H9 (cell line): ENCODE data around the gene SH2D3C. TPM values are rescaled to one million over a fixed set of nuclear protein-coding genes. Genes with fewer than 3 reads are reported as not detected.
A peak's percentile ranks its signal among the peaks of the same experiment; 100 is the strongest.

Experiments
- DNase-seq: peaks from one replicate; pipeline ENCODE4 v3.0.0-alpha.2; 2017
- H2AFZ ChIP-seq: one replicate; pipeline ENCODE4 v1.6.1; 2013; ENCODE audit warnings: mild to moderate bottlenecking, low read length, control low read depth, moderate library complexity
- H2AK5ac ChIP-seq: 2 replicates; pipeline ENCODE4 v1.6.1; 2013; ENCODE audit warnings: low read length, control low read depth, mixed read lengths; ENCODE audit not compliant: insufficient read length
- H2BK120ac ChIP-seq: one replicate; pipeline ENCODE4 v1.6.1; 2013; ENCODE audit warnings: low read depth, mild to moderate bottlenecking, low read length, control low read depth, inconsistent platforms; ENCODE audit not compliant: poor library complexity, severe bottlenecking
- H2BK12ac ChIP-seq: 2 replicates; pipeline ENCODE4 v1.6.1; 2013; ENCODE audit warnings: low read length, control low read depth, mixed read lengths, low read depth; ENCODE audit not compliant: insufficient read length
- H2BK15ac ChIP-seq: 2 replicates; pipeline ENCODE4 v1.6.1; 2013; ENCODE audit warnings: low read depth, low read length, control low read depth
- H2BK20ac ChIP-seq: one replicate; pipeline ENCODE4 v1.6.1; 2013; ENCODE audit warnings: low read depth, mild to moderate bottlenecking, low read length, control low read depth, inconsistent platforms; ENCODE audit not compliant: poor library complexity, severe bottlenecking
- H2BK5ac ChIP-seq: 2 replicates; pipeline ENCODE4 v1.6.1; 2013; ENCODE audit warnings: low read length, control low read depth, mixed read lengths; ENCODE audit not compliant: insufficient read length
- H3K14ac ChIP-seq: 2 replicates; pipeline ENCODE4 v1.6.1; 2013; ENCODE audit warnings: low read length, control low read depth; ENCODE audit not compliant: insufficient read depth
- H3K18ac ChIP-seq: 2 replicates; pipeline ENCODE4 v1.6.1; 2013; ENCODE audit warnings: low read depth, mild to moderate bottlenecking, mixed read lengths, low read length, control low read depth; ENCODE audit not compliant: insufficient read length
- H3K23ac ChIP-seq: 2 replicates; pipeline ENCODE4 v1.6.1; 2013; ENCODE audit warnings: low read length, control low read depth, mixed read lengths, low read depth; ENCODE audit not compliant: insufficient read length
- H3K23me2 ChIP-seq: 2 replicates; pipeline ENCODE4 v1.6.1; 2013; ENCODE audit warnings: low read depth, mild to moderate bottlenecking, mixed read lengths, low read length, control low read depth; ENCODE audit not compliant: insufficient read length, poor library complexity, severe bottlenecking
- H3K27ac ChIP-seq: 2 replicates; pipeline ENCODE4 v1.5.1; 2013; ENCODE audit warnings: low read length, control low read depth, mixed read lengths, low read depth; ENCODE audit not compliant: insufficient read length
- H3K27me3 ChIP-seq: 2 replicates; pipeline ENCODE4 v1.6.1; 2013; ENCODE audit warnings: low read length, control low read depth, inconsistent platforms; ENCODE audit not compliant: insufficient read depth
- H3K4ac ChIP-seq: 2 replicates; pipeline ENCODE4 v1.6.1; 2013; ENCODE audit warnings: low read depth, mild to moderate bottlenecking, control low read depth, inconsistent platforms, low read length, moderate library complexity
- H3K4me1 ChIP-seq: 2 replicates; pipeline ENCODE4 v1.6.1; 2013; ENCODE audit warnings: low read length, control low read depth, inconsistent platforms; ENCODE audit not compliant: insufficient read depth
- H3K4me2 ChIP-seq: 2 replicates; pipeline ENCODE4 v1.6.1; 2013; ENCODE audit warnings: low read length, control low read depth, mixed read lengths; ENCODE audit not compliant: insufficient read length, insufficient read depth
- H3K56ac ChIP-seq: 2 replicates; pipeline ENCODE4 v1.6.1; 2013; ENCODE audit warnings: low read depth, mild to moderate bottlenecking, mixed read lengths, low read length, control low read depth; ENCODE audit not compliant: insufficient read length
- H3K79me1 ChIP-seq: 2 replicates; pipeline ENCODE4 v1.6.1; 2013; ENCODE audit warnings: low read depth, mild to moderate bottlenecking, moderate library complexity, low read length, control low read depth, inconsistent platforms; ENCODE audit not compliant: insufficient read depth, poor library complexity, severe bottlenecking
- H3K79me2 ChIP-seq: 2 replicates; pipeline ENCODE4 v1.6.1; 2013; ENCODE audit warnings: low read length, control low read depth, inconsistent platforms; ENCODE audit not compliant: insufficient read depth
- H3K9ac ChIP-seq: 2 replicates; pipeline ENCODE4 v1.6.1; 2013; ENCODE audit warnings: low read length, control low read depth, mixed read lengths; ENCODE audit not compliant: insufficient read length; ENCODE audit errors: extremely low read depth
- H3K9me3 ChIP-seq: one replicate; pipeline ENCODE4 v1.6.1; 2013; ENCODE audit warnings: low read depth, low read length, inconsistent platforms; ENCODE audit not compliant: control insufficient read depth
- H3T11ph ChIP-seq: one replicate; pipeline ENCODE4 v1.6.1; 2013; ENCODE audit warnings: mild to moderate bottlenecking, low read length, control low read depth, inconsistent platforms
- H4K20me1 ChIP-seq: one replicate; pipeline ENCODE4 v1.6.1; 2013; ENCODE audit not compliant: control insufficient read depth, insufficient read length, insufficient read depth
- H4K5ac ChIP-seq: 2 replicates; pipeline ENCODE4 v1.6.1; 2013; ENCODE audit warnings: low read depth, mild to moderate bottlenecking, mixed read lengths, low read length, control low read depth; ENCODE audit not compliant: insufficient read length
- H4K8ac ChIP-seq: replicated peaks from 2 replicates; pipeline ENCODE4 v1.6.1; 2013; ENCODE audit warnings: low read length, control low read depth, mixed read lengths, low read depth; ENCODE audit not compliant: insufficient read length
- H4K91ac ChIP-seq: 2 replicates; pipeline ENCODE4 v1.6.1; 2013; ENCODE audit warnings: low read depth, mild to moderate bottlenecking, moderate library complexity, mixed read lengths, low read length, control low read depth; ENCODE audit not compliant: insufficient read length
- H3K27ac Mint-ChIP-seq, 3 experiments: 2 replicates in 2 of 3; 3 replicates in 1 of 3; pipeline ENCODE4 v1.8.0; 2020 to 2021; ENCODE audit warnings: mixed read lengths in 3 of 3, mild to moderate bottlenecking in 1 of 3, moderate library complexity in 1 of 3
- H3K27me3 Mint-ChIP-seq: 2 replicates; pipeline ENCODE4 v1.8.0; 2021; ENCODE audit warnings: low read depth, mild to moderate bottlenecking, moderate library complexity, mixed read lengths
- H3K36me3 Mint-ChIP-seq, 3 experiments: 2 replicates in 2 of 3; 3 replicates in 1 of 3; pipeline ENCODE4 v1.8.0; 2020 to 2021; ENCODE audit warnings: low read depth in 3 of 3, mixed read lengths in 3 of 3; ENCODE audit not compliant: insufficient read depth in 1 of 3
- H3K4me1 Mint-ChIP-seq, 2 experiments: 2 replicates each; pipeline ENCODE4 v1.8.0; 2020; ENCODE audit warnings: mixed read lengths in 2 of 2
- H3K4me3 Mint-ChIP-seq, 2 experiments: 2 replicates in 1 of 2; 3 replicates in 1 of 2; pipeline ENCODE4 v1.8.0; 2020 to 2021; ENCODE audit warnings: mild to moderate bottlenecking in 2 of 2, mixed read lengths in 2 of 2, moderate library complexity in 1 of 2
- H3K9me3 Mint-ChIP-seq, 2 experiments: 2 replicates in 1 of 2; 3 replicates in 1 of 2; pipeline ENCODE4 v1.8.0; 2020; ENCODE audit warnings: mild to moderate bottlenecking in 2 of 2, mixed read lengths in 2 of 2, moderate library complexity in 1 of 2
- CTCF ChIP-seq: fragments of 200-600 bp; sonication (generic); conservative IDR thresholded peaks from 3 replicates; pipeline ENCODE4 v1.8.0; 2021; ENCODE audit warnings: antibody characterized with exemption, mild to moderate bottlenecking
- WGBS: extraction: QIAGEN DNeasy Blood & Tissue Kit; methylation state at CpG from one replicate; pipeline ENCODE4 v1.1.7; 2013; ENCODE audit warnings: missing lambda C conversion rate, low lambda C conversion rate, mixed read lengths; ENCODE audit not compliant: insufficient read length; ENCODE audit errors: extremely low coverage; 5-methylcytosine and 5-hydroxymethylcytosine counted together
- total RNA-seq: library from RNA; stranded (reverse); gene quantifications from 2 replicates; pipeline ENCODE4 v1.2.1, GENCODE V29; 2021

The SH2D3C gene
- total RNA-seq, 1 experiment from 2014 or later: 1.7 TPM

DNA sequence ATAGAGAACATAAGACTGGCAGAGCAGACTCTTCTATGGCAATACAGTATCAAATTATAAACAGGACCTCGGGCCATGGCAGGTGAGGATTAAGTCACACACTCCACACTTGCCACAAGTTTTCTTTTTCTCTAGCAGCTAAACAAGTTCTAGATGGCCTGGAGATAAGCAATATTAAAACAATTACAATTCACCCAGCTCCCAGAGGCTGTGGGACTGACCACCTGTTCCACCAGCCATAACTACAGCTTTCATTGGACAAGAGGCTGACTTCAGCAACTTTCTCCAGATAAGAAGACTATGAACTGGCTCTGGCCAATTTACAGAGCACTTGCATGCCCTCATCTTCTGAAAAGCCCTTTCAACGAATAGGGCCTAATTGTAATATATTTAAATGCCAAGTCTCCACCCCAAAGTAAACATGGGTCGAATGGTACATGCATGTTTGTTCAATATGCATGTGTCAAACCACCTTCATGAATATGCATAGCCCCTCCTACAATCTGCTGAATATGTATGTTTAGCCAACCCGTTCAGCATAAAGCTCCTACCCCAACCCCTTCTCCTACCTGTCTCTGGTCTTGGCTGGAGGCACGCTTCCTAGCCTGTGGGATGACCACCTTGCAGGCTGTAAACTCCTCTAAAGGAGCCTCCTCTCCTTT, 77.7 kb downstream of the SH2D3C start:
- Mint-ChIP-seq H3K4me3 (0 out of 5 replicates have a peak overlapping the region, but pooled peaks of 1 of the 2 experiments have one; percentile 28), H3K9me3 (no peaks in the 10 kb centered on the region), H3K4me1 (peaks cover 2 to 11% of the 10 kb centered on the region in 2 experiments), H3K36me3 (no peaks in the 10 kb centered on the region), H3K27me3 (peaks cover 6% of the 10 kb centered on the region), H3K27ac (no peak overlapping the region)
- no peak overlapping the region for H4K8ac ChIP-seq
- no CpG with 5 or more reads among the region's 5 CpGs for WGBS
- no peaks in the 10 kb centered on the region for H3K4me1 ChIP-seq
- H2BK12ac ChIP-seq: peak overlapping the region; percentile 36
- H3K27ac ChIP-seq: no peak overlapping the region
- H3K79me2 ChIP-seq: no peaks in the 10 kb centered on the region
- H3T11ph ChIP-seq: no peak overlapping the region
- no peak overlapping the region for H3K18ac ChIP-seq
- no peak overlapping the region for H2BK15ac ChIP-seq
- H3K27me3 ChIP-seq: no peaks in the 10 kb centered on the region
- peaks cover 4% of the 10 kb centered on the region for H3K23me2 ChIP-seq
- no peak overlapping the region for H3K4ac ChIP-seq
- no peak overlapping the region for H2BK20ac ChIP-seq
- H2BK120ac ChIP-seq: no peak overlapping the region
- H3K9ac ChIP-seq: no peak overlapping the region
- no peaks in the 10 kb centered on the region for H4K20me1 ChIP-seq
- no peak overlapping the region for H3K4me2 ChIP-seq
- H3K79me1 ChIP-seq: no peaks in the 10 kb centered on the region
- no peak overlapping the region for H2BK5ac ChIP-seq
- no peaks in the 10 kb centered on the region for H3K9me3 ChIP-seq
- TF ChIP-seq CTCF: no peak
- no peak overlapping the region for H4K5ac ChIP-seq
- H4K91ac ChIP-seq: no peak overlapping the region
- H3K23ac ChIP-seq: no peak overlapping the region
- DNase-seq: no peak
- H2AK5ac ChIP-seq: no peak overlapping the region
- H2AFZ ChIP-seq: no peak overlapping the region
- H3K56ac ChIP-seq: no peak overlapping the region
- H3K14ac ChIP-seq: no peak overlapping the region
